Measurements from ENCODE around the gene DR1. TPM values are rescaled to one million over a fixed set of nuclear protein-coding genes. Genes with fewer than 3 reads are reported as not detected.

DR1 gene
- total and polyA plus RNA-seq, 10 of the 15 experiments (the other 5 are each of a cell fraction or from before 2014, with no cell fraction given) = 7.4 to 56.1 (median 35.4) TPM

GRCh38 chr1:93358293-93358692 is 12.6 kb downstream of the DR1 start:
- Histone ChIP-seq H3K27ac (ENCODE audit: control insufficient read depth, insufficient read depth) (no peak overlapping the region), H3K4me2 (ENCODE audit: control insufficient read depth, insufficient read depth) (no peak overlapping the region), H4K20me1 (ENCODE audit: control insufficient read depth, insufficient read depth) (no peaks in the 10 kb centered on the region), H3K79me2 (ENCODE audit: control insufficient read depth, insufficient read depth, low read length) (peaks cover 73% of the 10 kb centered on the region), H3K4me1 (ENCODE audit: control insufficient read depth, insufficient read depth, low read length) (no peaks in the 10 kb centered on the region; the same call in none of the 2 replicates), H2AFZ (ENCODE audit: control insufficient read depth, low read depth, low read length) (no peak overlapping the region), H3K9me3 (replicated peaks; ENCODE audit: control insufficient read depth, insufficient read depth, low read length) (no peaks in the 10 kb centered on the region), H3K9ac (ENCODE audit: control insufficient read depth, insufficient read depth, low read length) (no peak overlapping the region), H3K36me3 (ENCODE audit: control insufficient read depth in 2 of 2, insufficient read depth in 2 of 2, low read length in 1 of 2) (peaks cover under 1 to 24% of the 10 kb centered on the region in 2 experiments), H3K4me3 (no peak overlapping the region), H3K27me3 (replicated peaks in 1 of 2; ENCODE audit: control insufficient read depth in 2 of 2, insufficient read depth in 2 of 2, low read length in 1 of 2) (no peaks in the 10 kb centered on the region)
- intact Hi-C loops (cut with micrococcal nuclease; ENCODE audit: unreplicated experiment) (no loop called here), in situ Hi-C loops (cut with MboI) (no loop called here)
- CTCF ChIA-PET = no interaction called here
- POLR2A ChIA-PET = no interaction called here
- FAIRE-seq (no peak), ATAC-seq (peak; percentile 12; the same call in 1 of the 3 replicates), DNase-seq (ENCODE audit: low read depth, low spot score) (no peak)
- BruUV-seq (replicated peaks) = no TSS peak
- RAD21 ChIA-PET (ENCODE audit: unreplicated experiment) = interaction anchor here (1.5 to 1.9 kb wide), 2 partner anchors 9 to 13 kb away, joined by 4 to 5 read pairs; partner anchors contain the start of gene DR1
- TF ChIP-seq SMAD5 (IDR thresholded peaks at IDR 0.05; ENCODE audit: low read depth) (no peak), ATF2 (IDR thresholded peaks at IDR 0.05; ENCODE audit: low read length) (no peak)
- 91% methylated on average over 6 of the region's 6 CpGs for WGBS (ENCODE audit: insufficient coverage, insufficient replicate concordance, low lambda C conversion rate, missing lambda C conversion rate)
- SMC1A ChIA-PET (ENCODE audit: uncharacterized antibody, unreplicated experiment) = interaction anchor here (1.0 to 1.1 kb wide), 3 partner anchors 13 to 112 kb away, joined by 3 to 5 read pairs (median 3); partner anchors contain the start of gene DR1

GRCh38 chr1:93360111-93360510 is 14.4 kb downstream of the DR1 start:
- in situ Hi-C loops (cut with MboI) = no loop called here
- H3K4me1 ChIP-seq (ENCODE audit: control insufficient read depth, insufficient read depth, low read length) = no peaks in the 10 kb centered on the region; the same call in 1 of the 2 replicates
- H3K9ac ChIP-seq (ENCODE audit: control insufficient read depth, insufficient read depth, low read length) = no peak overlapping the region
- H3K27ac ChIP-seq (ENCODE audit: control insufficient read depth, insufficient read depth) = no peak overlapping the region
- 100% methylated on average over 1 of the region's 1 CpG for WGBS (ENCODE audit: insufficient coverage, insufficient replicate concordance, low lambda C conversion rate, missing lambda C conversion rate)
- no peaks in the 10 kb centered on the region for H3K9me3 ChIP-seq (replicated peaks; ENCODE audit: control insufficient read depth, insufficient read depth, low read length)
- no peak for DNase-seq (ENCODE audit: low read depth, low spot score)
- FAIRE-seq = no peak
- H3K27me3 ChIP-seq (replicated peaks in 1 of 2; ENCODE audit: control insufficient read depth in 2 of 2, insufficient read depth in 2 of 2, low read length in 1 of 2) = no peaks in the 10 kb centered on the region
- RAD21 ChIA-PET (ENCODE audit: unreplicated experiment) = interaction anchor here (1.1 to 1.9 kb wide), 3 partner anchors 9 to 55 kb away, joined by 3 to 5 read pairs (median 4); no protein-coding TSS in a partner anchor
- CTCF ChIA-PET = interaction anchor here (1.2 to 1.6 kb wide), 3 partner anchors 11 to 269 kb away, joined by 3 to 5 read pairs (median 3); no protein-coding TSS in a partner anchor
- no peaks in the 10 kb centered on the region for H4K20me1 ChIP-seq (ENCODE audit: control insufficient read depth, insufficient read depth)
- intact Hi-C loops (cut with micrococcal nuclease; ENCODE audit: unreplicated experiment) = no loop called here
- peaks cover 56% of the 10 kb centered on the region for H3K79me2 ChIP-seq (ENCODE audit: control insufficient read depth, insufficient read depth, low read length)
- H3K4me2 ChIP-seq (ENCODE audit: control insufficient read depth, insufficient read depth) = no peak overlapping the region
- H3K36me3 ChIP-seq (ENCODE audit: control insufficient read depth in 2 of 2, insufficient read depth in 2 of 2, low read length in 1 of 2) = peaks cover 2 to 27% of the 10 kb centered on the region in 2 experiments
- ATAC-seq = no peak
- POLR2A ChIA-PET = no interaction called here
- H2AFZ ChIP-seq (ENCODE audit: control insufficient read depth, low read depth, low read length) = no peak overlapping the region
- SMC1A ChIA-PET (ENCODE audit: uncharacterized antibody, unreplicated experiment) = interaction anchor here (0.9 to 1.5 kb wide), 4 partner anchors 11 to 55 kb away, joined by 3 to 6 read pairs (median 4); no protein-coding TSS in a partner anchor
- no TSS peak for BruUV-seq (replicated peaks)
- no peak overlapping the region for H3K4me3 ChIP-seq
- no peak for TF ChIP-seq PRDM15 (CRISPR knock-in tag; IDR thresholded peaks at IDR 0.05)
- no peak for TF ChIP-seq NFXL1 (IDR thresholded peaks at IDR 0.05; ENCODE audit: borderline replicate concordance)
- no peak for TF ChIP-seq IRF5 (IDR thresholded peaks at IDR 0.05; ENCODE audit: borderline replicate concordance)
- no peak for TF ChIP-seq PAX5 (IDR thresholded peaks at IDR 0.05; ENCODE audit: borderline replicate concordance, low read depth, low read length)
- no peak for TF ChIP-seq RAD51 (IDR thresholded peaks at IDR 0.05)
- no peak for TF ChIP-seq POU2F2 (IDR thresholded peaks at IDR 0.05; ENCODE audit: borderline replicate concordance, low read depth, low read length)
- TF ChIP-seq EZH2 (IDR thresholded peaks at IDR 0.05; ENCODE audit: borderline replicate concordance, control insufficient read depth, low read depth, low read length) = no peak
- TF ChIP-seq SUZ12 (IDR thresholded peaks at IDR 0.05; ENCODE audit: unreplicated experiment) = no peak
- no peak for TF ChIP-seq SP1 (IDR thresholded peaks at IDR 0.05; ENCODE audit: low read depth, low read length)

All from GM12878 (cell line).